HUES6 (cell line): ENCODE results near the gene GOLGA6B.
"Not testable (repeated sequence)": the region's sequence is repeated elsewhere in the genome, so short reads cannot be mapped to it uniquely, and the experiment has no call there.

Experiments
- H3K27ac ChIP-seq: 2 replicates; pipeline ENCODE4 v1.7.0; 2013; ENCODE audit warnings: low read depth, mild to moderate bottlenecking, low read length, inconsistent platforms
- H3K27me3 ChIP-seq: 2 replicates; pipeline ENCODE4 v1.6.1; 2013; ENCODE audit warnings: low read length; ENCODE audit not compliant: control insufficient read depth, insufficient read depth
- H3K36me3 ChIP-seq: 2 replicates; pipeline ENCODE4 v1.6.1; 2013; ENCODE audit warnings: low read length; ENCODE audit not compliant: control insufficient read depth, insufficient read depth
- H3K4me1 ChIP-seq: 2 replicates; pipeline ENCODE4 v1.6.1; 2013; ENCODE audit warnings: low read length; ENCODE audit not compliant: control insufficient read depth, insufficient read depth
- H3K4me3 ChIP-seq: 2 replicates; pipeline ENCODE4 v1.5.1; 2013; ENCODE audit warnings: low read depth, low read length
- H3K9ac ChIP-seq: one replicate; pipeline ENCODE4 v1.6.1; 2013; ENCODE audit warnings: mild to moderate bottlenecking, low read length
- H3K9me3 ChIP-seq: 2 replicates; pipeline ENCODE4 v1.6.1; 2013; ENCODE audit warnings: low read depth, low read length; ENCODE audit not compliant: control insufficient read depth, insufficient read depth

The GOLGA6B gene

GRCh38 chr15:72628249-72629067 lies 26.0 kb upstream of the GOLGA6B start:
- H3K9me3 ChIP-seq, H3K9ac ChIP-seq, H3K27ac ChIP-seq, H3K4me3 ChIP-seq, H3K4me1 ChIP-seq, H3K36me3 ChIP-seq, H3K27me3 ChIP-seq: not testable (repeated sequence)

DNA sequence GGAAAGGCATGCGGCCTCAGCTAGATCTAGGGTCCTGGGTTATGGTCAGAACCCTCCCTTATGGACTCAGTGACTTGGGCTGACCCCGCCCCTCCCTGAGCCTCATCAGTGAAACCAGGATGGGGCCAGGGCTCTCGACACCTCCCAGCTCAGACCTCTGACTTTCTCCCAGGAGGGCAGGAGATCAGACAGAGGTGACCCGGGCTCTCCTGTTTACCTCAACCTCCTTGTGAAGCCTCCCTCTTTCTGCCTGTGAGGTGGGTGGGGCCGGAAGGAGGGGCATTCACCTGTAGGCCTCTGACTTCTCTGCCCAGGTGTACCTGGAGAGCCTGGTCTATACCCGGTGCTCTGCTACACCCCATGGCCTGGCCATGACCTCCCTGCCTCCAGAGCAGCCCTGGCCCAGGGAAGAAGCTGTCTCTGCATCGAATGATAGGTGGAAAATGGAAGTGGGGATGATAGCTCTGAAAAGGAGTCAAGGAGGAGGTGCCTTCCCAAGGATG lies 25.4 kb upstream of the GOLGA6B start:
- H3K27me3 ChIP-seq, H3K9ac ChIP-seq, H3K9me3 ChIP-seq, H3K4me1 ChIP-seq, H3K4me3 ChIP-seq, H3K36me3 ChIP-seq, H3K27ac ChIP-seq: not testable (repeated sequence)

- Histone ChIP-seq H3K4me3 (peak overlapping the region; percentile 53), H3K9ac (peak overlapping the region; percentile 73)
- not testable (repeated sequence) for H3K4me1 ChIP-seq, H3K27ac ChIP-seq, H3K36me3 ChIP-seq, H3K9me3 ChIP-seq, H3K27me3 ChIP-seq
These were observed 17.8 kb upstream of the GOLGA6B start for GRCh38 chr15:72636519-72637282.

DNA sequence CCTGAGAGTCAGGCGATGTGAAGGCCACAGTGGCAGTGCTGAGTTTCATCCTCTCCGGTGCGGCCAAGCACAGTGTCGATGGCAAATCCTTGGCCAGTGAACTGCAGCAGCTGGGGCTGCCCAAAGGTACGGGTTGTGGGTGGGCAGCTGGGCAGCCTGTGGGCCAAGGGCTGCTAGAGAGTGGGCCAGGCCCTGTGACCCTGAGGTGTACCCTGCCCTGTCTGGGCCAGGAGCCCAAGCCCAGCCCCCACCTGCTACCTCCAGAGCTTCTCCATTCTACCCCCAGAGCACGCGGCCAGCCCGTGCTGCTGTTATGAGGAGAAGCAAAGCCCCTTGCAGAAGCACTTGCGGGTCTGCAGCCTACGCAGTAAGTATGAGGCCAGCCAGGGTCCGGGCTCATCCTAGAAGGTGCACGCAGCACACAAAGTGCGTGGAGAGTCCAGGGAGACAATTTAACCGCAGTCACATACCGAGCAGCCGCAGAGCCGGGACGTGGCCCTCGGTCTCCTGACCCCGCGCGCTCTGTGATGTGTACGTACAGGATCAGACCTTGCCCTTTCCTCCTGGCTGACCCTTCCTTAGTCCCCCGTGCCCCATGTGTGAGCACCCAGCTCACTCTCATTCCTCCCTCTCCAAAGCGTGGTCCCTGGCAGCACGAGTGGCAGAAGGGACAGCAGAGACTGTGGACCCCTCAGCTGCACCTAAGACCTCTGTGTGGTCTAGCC lies 14.6 kb upstream of the GOLGA6B start:
- not testable (repeated sequence) for H3K9ac ChIP-seq, H3K9me3 ChIP-seq, H3K27me3 ChIP-seq, H3K27ac ChIP-seq, H3K4me1 ChIP-seq, H3K4me3 ChIP-seq, H3K36me3 ChIP-seq

GRCh38 chr15:72642271-72642670 lies 12.2 kb upstream of the GOLGA6B start:
- H3K9ac ChIP-seq, H3K9me3 ChIP-seq, H3K27me3 ChIP-seq, H3K4me3 ChIP-seq, H3K36me3 ChIP-seq, H3K27ac ChIP-seq, H3K4me1 ChIP-seq: not testable (repeated sequence)

- H3K27ac ChIP-seq, H3K4me1 ChIP-seq, H3K27me3 ChIP-seq, H3K4me3 ChIP-seq, H3K36me3 ChIP-seq, H3K9me3 ChIP-seq, H3K9ac ChIP-seq: not testable (repeated sequence)
These were observed 5.8 kb upstream of the GOLGA6B start for GRCh38 chr15:72648631-72649253.

- not testable (repeated sequence) for H3K36me3 ChIP-seq, H3K9me3 ChIP-seq, H3K4me3 ChIP-seq, H3K9ac ChIP-seq, H3K27ac ChIP-seq, H3K27me3 ChIP-seq, H3K4me1 ChIP-seq
These were observed 1.5 kb downstream of the GOLGA6B start for GRCh38 chr15:72656014-72656413.

GRCh38 chr15:72661081-72661480 lies 6.6 kb downstream of the GOLGA6B start:
- H3K36me3 ChIP-seq, H3K4me1 ChIP-seq, H3K27ac ChIP-seq, H3K4me3 ChIP-seq, H3K27me3 ChIP-seq, H3K9ac ChIP-seq, H3K9me3 ChIP-seq: not testable (repeated sequence)

DNA sequence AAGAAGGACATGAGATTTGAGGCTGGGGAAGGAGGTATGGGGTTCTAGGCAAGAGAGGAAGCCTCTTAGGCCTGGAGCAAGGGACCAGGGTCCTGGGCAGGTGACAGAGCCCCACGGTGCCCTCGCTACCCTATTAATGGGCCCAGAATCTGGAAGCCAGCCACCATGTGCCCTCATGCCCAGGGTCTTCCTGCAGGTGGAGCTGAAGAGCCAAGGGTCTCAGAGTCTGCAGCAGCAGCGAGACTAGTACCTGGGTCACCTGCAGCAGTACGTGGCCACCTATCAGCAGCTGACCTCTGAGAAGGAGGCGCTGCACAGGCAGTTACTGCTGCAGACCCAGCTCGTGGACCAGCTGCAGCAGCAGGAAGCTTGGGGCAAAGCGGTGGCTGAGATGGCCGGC lies 9.4 kb downstream of the GOLGA6B start:
- H3K4me1 ChIP-seq, H3K27ac ChIP-seq, H3K9me3 ChIP-seq, H3K9ac ChIP-seq, H3K4me3 ChIP-seq, H3K27me3 ChIP-seq, H3K36me3 ChIP-seq: not testable (repeated sequence)

- H3K27ac ChIP-seq, H3K9ac ChIP-seq, H3K27me3 ChIP-seq, H3K4me3 ChIP-seq, H3K9me3 ChIP-seq, H3K4me1 ChIP-seq, H3K36me3 ChIP-seq: not testable (repeated sequence)
These were observed 11.2 kb downstream of the GOLGA6B start for GRCh38 chr15:72665706-72666105.

DNA sequence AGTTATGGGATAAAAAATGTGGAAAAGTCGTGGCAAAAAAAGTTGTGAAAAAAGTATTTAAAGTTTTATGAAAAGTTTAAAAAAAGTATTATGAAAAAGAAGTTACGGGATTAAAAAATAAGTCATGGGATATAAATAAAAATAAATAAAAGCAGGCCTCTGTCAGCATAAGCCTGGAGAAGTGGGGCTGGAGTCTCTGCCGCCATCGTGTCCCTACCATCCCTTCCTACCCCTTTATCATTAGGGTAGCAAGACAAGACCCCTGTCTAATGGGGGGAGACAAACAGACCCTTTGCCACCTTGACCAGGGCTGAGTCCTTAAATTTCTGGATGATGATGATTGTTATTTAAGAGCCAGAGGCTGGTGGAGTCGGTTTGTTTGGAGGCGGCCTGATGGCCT lies 15.3 kb downstream of the GOLGA6B start:
- H3K4me1 ChIP-seq: peaks cover 11% of the 10 kb centered on the region
- H3K4me3 ChIP-seq, H3K27ac ChIP-seq, H3K9me3 ChIP-seq, H3K36me3 ChIP-seq, H3K9ac ChIP-seq, H3K27me3 ChIP-seq: not testable (repeated sequence)
